HEK293 (cell line): ENCODE data around the gene DAPK2.

Experiments
- BCL11B ChIP-seq: fragments of 450-650 bp; formaldehyde crosslinking; IDR thresholded peaks from 2 replicates; pipeline ENCODE4 v1.5.1; 2016; ENCODE audit warnings: low read depth, missing biosample characterization, missing genetic modification characterization
- GLI4 ChIP-seq: fragments of 450-650 bp; formaldehyde crosslinking; IDR thresholded peaks from 2 replicates; pipeline ENCODE4 v1.5.1; 2016; ENCODE audit warnings: missing biosample characterization, missing genetic modification characterization
- GLIS1 ChIP-seq: fragments of 450-650 bp; formaldehyde crosslinking; IDR thresholded peaks from 2 replicates; pipeline ENCODE4 v1.5.1; 2016; ENCODE audit warnings: missing biosample characterization, missing genetic modification characterization
- GLIS2 ChIP-seq: fragments of 450-650 bp; formaldehyde crosslinking; IDR thresholded peaks from 2 replicates; pipeline ENCODE4 v1.5.1; 2016; ENCODE audit warnings: missing biosample characterization, missing genetic modification characterization
- MZF1 ChIP-seq: fragments of 450-650 bp; formaldehyde crosslinking; IDR thresholded peaks from 2 replicates; pipeline ENCODE4 v1.5.1; 2017; ENCODE audit warnings: missing biosample characterization, missing genetic modification characterization, borderline replicate concordance
- PRDM10 ChIP-seq: fragments of 450-650 bp; formaldehyde crosslinking; IDR thresholded peaks from 2 replicates; pipeline ENCODE4 v1.5.1; 2016; ENCODE audit warnings: missing biosample characterization, missing genetic modification characterization
- SCRT1 ChIP-seq: fragments of 450-650 bp; formaldehyde crosslinking; IDR thresholded peaks from 2 replicates; pipeline ENCODE4 v1.5.1; 2016; ENCODE audit warnings: missing biosample characterization, missing genetic modification characterization, borderline replicate concordance
- ZBTB7A ChIP-seq: fragments of 450-650 bp; formaldehyde crosslinking; IDR thresholded peaks from 2 replicates; pipeline ENCODE4 v1.5.1; 2016; ENCODE audit warnings: low read depth, missing biosample characterization, missing genetic modification characterization
- ZIC2 ChIP-seq: fragments of 450-650 bp; formaldehyde crosslinking; IDR thresholded peaks from 2 replicates; pipeline ENCODE4 v1.5.1; 2016; ENCODE audit warnings: missing biosample characterization, missing genetic modification characterization
- ZNF121 ChIP-seq: fragments of 450-650 bp; formaldehyde crosslinking; IDR thresholded peaks from 2 replicates; pipeline ENCODE4 v1.5.1; 2016; ENCODE audit warnings: missing biosample characterization, missing genetic modification characterization
- ZNF19 ChIP-seq: fragments of 450-650 bp; formaldehyde crosslinking; IDR thresholded peaks from 2 replicates; pipeline ENCODE4; 2016; ENCODE audit warnings: missing biosample characterization, missing genetic modification characterization, low read depth
- ZNF274 ChIP-seq, 2 experiments: fragments of 200-500 bp in 1 of 2; fragments of 450-650 bp in 1 of 2; sonication (Bioruptor generic) in 1 of 2; formaldehyde crosslinking in 1 of 2; IDR thresholded peaks; 2 replicates each; pipeline versions ENCODE4 v1.5.1 to v1.6.1; 2014 to 2016; ENCODE audit warnings: borderline replicate concordance in 1 of 2, inconsistent platforms in 1 of 2, low read length in 1 of 2, missing biosample characterization in 1 of 2, missing genetic modification characterization in 1 of 2
- ZNF335 ChIP-seq: fragments of 450-650 bp; formaldehyde crosslinking; conservative IDR thresholded peaks from 2 replicates; pipeline ENCODE4 v1.5.1; 2016; ENCODE audit warnings: missing biosample characterization, missing genetic modification characterization
- ZNF341 ChIP-seq: fragments of 450-650 bp; formaldehyde crosslinking; IDR thresholded peaks from 2 replicates; pipeline ENCODE4; 2016; ENCODE audit warnings: low read depth, missing biosample characterization, missing genetic modification characterization
- ZNF394 ChIP-seq: fragments of 450-650 bp; formaldehyde crosslinking; IDR thresholded peaks from 2 replicates; pipeline ENCODE4 v1.5.1; 2016; ENCODE audit warnings: missing biosample characterization, missing genetic modification characterization, mild to moderate bottlenecking, moderate library complexity, borderline replicate concordance
- ZNF426 ChIP-seq: fragments of 450-650 bp; formaldehyde crosslinking; IDR thresholded peaks from 2 replicates; pipeline ENCODE4 v1.5.1; 2017; ENCODE audit warnings: missing biosample characterization, missing genetic modification characterization, mild to moderate bottlenecking, inconsistent platforms, moderate library complexity
- ZNF529 ChIP-seq: fragments of 450-650 bp; formaldehyde crosslinking; IDR thresholded peaks from 2 replicates; pipeline ENCODE4 v1.5.1; 2017; ENCODE audit warnings: missing genetic modification characterization, missing biosample characterization; ENCODE audit not compliant: insufficient replicate concordance
- ZNF600 ChIP-seq: fragments of 450-650 bp; formaldehyde crosslinking; IDR thresholded peaks from 2 replicates; pipeline ENCODE4 v1.5.1; 2016; ENCODE audit warnings: missing biosample characterization, missing genetic modification characterization
- ZNF626 ChIP-seq: fragments of 450-650 bp; sonication (Bioruptor Pico); formaldehyde crosslinking; IDR thresholded peaks from 2 replicates; pipeline ENCODE4 v1.5.1; 2018; ENCODE audit warnings: missing biosample characterization, missing genetic modification characterization, inconsistent platforms
- ZNF660 ChIP-seq: fragments of 450-650 bp; IDR thresholded peaks from 2 replicates; pipeline ENCODE4 v1.5.1; 2018; ENCODE audit warnings: missing biosample characterization, mild to moderate bottlenecking, missing genetic modification characterization
- ZNF670 ChIP-seq: fragments of 450-650 bp; formaldehyde crosslinking; IDR thresholded peaks from 2 replicates; pipeline ENCODE4 v1.5.1; 2016; ENCODE audit warnings: missing biosample characterization, missing genetic modification characterization, low read depth
- ZNF692 ChIP-seq: fragments of 450-650 bp; formaldehyde crosslinking; IDR thresholded peaks from 2 replicates; pipeline ENCODE4 v1.5.1; 2016; ENCODE audit warnings: missing biosample characterization, missing genetic modification characterization
- ZNF76 ChIP-seq: fragments of 450-650 bp; formaldehyde crosslinking; IDR thresholded peaks from 2 replicates; pipeline ENCODE4; 2016; ENCODE audit warnings: low read depth, missing biosample characterization, missing genetic modification characterization, borderline replicate concordance
- ZNF768 ChIP-seq: fragments of 450-650 bp; formaldehyde crosslinking; IDR thresholded peaks from 2 replicates; pipeline ENCODE4 v1.5.1; 2018; ENCODE audit warnings: missing biosample characterization, mild to moderate bottlenecking, missing genetic modification characterization
- TF ChIP-seq, protein P1 (sequence below): fragments of 450-650 bp; formaldehyde crosslinking; IDR thresholded peaks from 2 replicates; pipeline ENCODE4 v1.5.1; 2016; ENCODE audit warnings: missing biosample characterization, missing genetic modification characterization, borderline replicate concordance
- TF ChIP-seq, protein P2 (sequence below): fragments of 450-650 bp; formaldehyde crosslinking; IDR thresholded peaks from 2 replicates; pipeline ENCODE4 v1.5.1; 2016; ENCODE audit warnings: missing biosample characterization, missing genetic modification characterization

The DAPK2 gene

GRCh38 chr15:64010719-64011118 is 35.6 kb downstream of the DAPK2 start (continued):
- TF ChIP-seq, protein P1, sequence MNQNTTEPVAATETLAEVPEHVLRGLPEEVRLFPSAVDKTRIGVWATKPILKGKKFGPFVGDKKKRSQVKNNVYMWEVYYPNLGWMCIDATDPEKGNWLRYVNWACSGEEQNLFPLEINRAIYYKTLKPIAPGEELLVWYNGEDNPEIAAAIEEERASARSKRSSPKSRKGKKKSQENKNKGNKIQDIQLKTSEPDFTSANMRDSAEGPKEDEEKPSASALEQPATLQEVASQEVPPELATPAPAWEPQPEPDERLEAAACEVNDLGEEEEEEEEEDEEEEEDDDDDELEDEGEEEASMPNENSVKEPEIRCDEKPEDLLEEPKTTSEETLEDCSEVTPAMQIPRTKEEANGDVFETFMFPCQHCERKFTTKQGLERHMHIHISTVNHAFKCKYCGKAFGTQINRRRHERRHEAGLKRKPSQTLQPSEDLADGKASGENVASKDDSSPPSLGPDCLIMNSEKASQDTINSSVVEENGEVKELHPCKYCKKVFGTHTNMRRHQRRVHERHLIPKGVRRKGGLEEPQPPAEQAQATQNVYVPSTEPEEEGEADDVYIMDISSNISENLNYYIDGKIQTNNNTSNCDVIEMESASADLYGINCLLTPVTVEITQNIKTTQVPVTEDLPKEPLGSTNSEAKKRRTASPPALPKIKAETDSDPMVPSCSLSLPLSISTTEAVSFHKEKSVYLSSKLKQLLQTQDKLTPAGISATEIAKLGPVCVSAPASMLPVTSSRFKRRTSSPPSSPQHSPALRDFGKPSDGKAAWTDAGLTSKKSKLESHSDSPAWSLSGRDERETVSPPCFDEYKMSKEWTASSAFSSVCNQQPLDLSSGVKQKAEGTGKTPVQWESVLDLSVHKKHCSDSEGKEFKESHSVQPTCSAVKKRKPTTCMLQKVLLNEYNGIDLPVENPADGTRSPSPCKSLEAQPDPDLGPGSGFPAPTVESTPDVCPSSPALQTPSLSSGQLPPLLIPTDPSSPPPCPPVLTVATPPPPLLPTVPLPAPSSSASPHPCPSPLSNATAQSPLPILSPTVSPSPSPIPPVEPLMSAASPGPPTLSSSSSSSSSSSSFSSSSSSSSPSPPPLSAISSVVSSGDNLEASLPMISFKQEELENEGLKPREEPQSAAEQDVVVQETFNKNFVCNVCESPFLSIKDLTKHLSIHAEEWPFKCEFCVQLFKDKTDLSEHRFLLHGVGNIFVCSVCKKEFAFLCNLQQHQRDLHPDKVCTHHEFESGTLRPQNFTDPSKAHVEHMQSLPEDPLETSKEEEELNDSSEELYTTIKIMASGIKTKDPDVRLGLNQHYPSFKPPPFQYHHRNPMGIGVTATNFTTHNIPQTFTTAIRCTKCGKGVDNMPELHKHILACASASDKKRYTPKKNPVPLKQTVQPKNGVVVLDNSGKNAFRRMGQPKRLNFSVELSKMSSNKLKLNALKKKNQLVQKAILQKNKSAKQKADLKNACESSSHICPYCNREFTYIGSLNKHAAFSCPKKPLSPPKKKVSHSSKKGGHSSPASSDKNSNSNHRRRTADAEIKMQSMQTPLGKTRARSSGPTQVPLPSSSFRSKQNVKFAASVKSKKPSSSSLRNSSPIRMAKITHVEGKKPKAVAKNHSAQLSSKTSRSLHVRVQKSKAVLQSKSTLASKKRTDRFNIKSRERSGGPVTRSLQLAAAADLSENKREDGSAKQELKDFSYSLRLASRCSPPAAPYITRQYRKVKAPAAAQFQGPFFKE (tag by site-specific recombination): no peak
- TF ChIP-seq GLIS1 (tag by site-specific recombination): peak; percentile 62; the same call in 1 of the 2 replicates
- TF ChIP-seq ZNF768: no peak
- no peak for TF ChIP-seq ZNF626 (tag by site-specific recombination)
- no peak for TF ChIP-seq BCL11B
- TF ChIP-seq ZNF670 (tag by site-specific recombination): no peak
- no peak for TF ChIP-seq ZBTB7A (tag by site-specific recombination)
- peak; percentile 35; the same call in 1 of the 2 replicates for TF ChIP-seq PRDM10 (tag by site-specific recombination)
- TF ChIP-seq ZNF660 (tag by site-specific recombination): 0 out of 2 replicates have a peak, but pooled peaks have one; percentile 60
- peak; percentile 55; the same call in 1 of the 2 replicates for TF ChIP-seq ZNF600 (tag by site-specific recombination)
- TF ChIP-seq ZNF76: no peak
- TF ChIP-seq ZNF19 (tag by site-specific recombination): no peak
- TF ChIP-seq SCRT1 (tag by site-specific recombination): no peak
- TF ChIP-seq ZNF529 (tag by site-specific recombination): no peak
- TF ChIP-seq ZNF692: peak; percentile 87
- TF ChIP-seq ZIC2: peak; percentile 96
- no peak for TF ChIP-seq ZNF274 (IDR thresholded peaks at IDR 0.05; ENCODE audit: low read length)
- TF ChIP-seq ZNF274 (tag by site-specific recombination; IDR thresholded peaks at IDR 0.05; ENCODE audit: borderline replicate concordance): no peak
- TF ChIP-seq ZNF341 (tag by site-specific recombination): no peak
- 0 out of 2 replicates have a peak, but pooled peaks have one; percentile 40 for TF ChIP-seq GLIS2
- TF ChIP-seq, protein P2, sequence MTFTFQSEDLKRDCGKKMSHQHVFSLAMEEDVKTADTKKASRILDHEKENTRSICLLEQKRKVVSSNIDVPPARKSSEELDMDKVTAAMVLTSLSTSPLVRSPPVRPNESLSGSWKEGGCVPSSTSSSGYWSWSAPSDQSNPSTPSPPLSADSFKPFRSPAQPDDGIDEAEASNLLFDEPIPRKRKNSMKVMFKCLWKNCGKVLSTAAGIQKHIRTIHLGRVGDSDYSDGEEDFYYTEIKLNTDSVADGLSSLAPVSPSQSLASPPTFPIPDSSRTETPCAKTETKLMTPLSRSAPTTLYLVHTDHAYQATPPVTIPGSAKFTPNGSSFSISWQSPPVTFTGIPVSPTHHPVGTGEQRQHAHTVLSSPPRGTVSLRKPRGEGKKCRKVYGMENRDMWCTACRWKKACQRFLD: no peak
- TF ChIP-seq ZNF394 (tag by site-specific recombination): no peak
- no peak for TF ChIP-seq ZNF121 (tag by site-specific recombination)
- TF ChIP-seq MZF1: no peak
- no peak for TF ChIP-seq ZNF426
- no peak for TF ChIP-seq GLI4
- no peak for TF ChIP-seq ZNF335 (tag by site-specific recombination)
